Tibial nerve (tissue), 4 donors: ENCODE data around the gene TLE3. TPM values are rescaled to one million over a fixed set of nuclear protein-coding genes. Genes with fewer than 3 reads are reported as not detected.

Experiments used
- DNase-seq, 2 donors: peaks; one replicate each; pipeline ENCODE4 v3.0.0-alpha.2; 2019; ENCODE audit warnings: low spot score in 2 of 2
- H3K27ac ChIP-seq, 4 donors: fragments of 200-600 bp; sonication (generic) in 3 of 4; one replicate each; pipeline ENCODE4 v1.5.1; 2017 to 2019; ENCODE audit warnings: mild to moderate bottlenecking in 1 of 4
- H3K27me3 ChIP-seq, 2 donors: fragments of 200-600 bp; sonication (generic) in 1 of 2; one replicate each; pipeline versions ENCODE4 v1.5.1 to v1.6.0; 2017 to 2019
- H3K36me3 ChIP-seq, 3 donors: fragments of 200-600 bp; sonication (generic); one replicate each; pipeline ENCODE4 v1.5.1; 2018 to 2019
- H3K4me1 ChIP-seq, 4 donors: fragments of 200-600 bp; sonication (generic) in 3 of 4; one replicate each; pipeline ENCODE4 v1.5.1; 2017 to 2019
- H3K4me3 ChIP-seq, 4 donors: fragments of 200-600 bp; sonication (generic) in 3 of 4; one replicate each; pipeline ENCODE4 v1.5.1; 2017 to 2019; ENCODE audit warnings: mild to moderate bottlenecking in 1 of 4, moderate library complexity in 1 of 4
- H3K9me3 ChIP-seq, 4 donors: fragments of 200-600 bp; sonication (generic) in 3 of 4; one replicate each; pipeline ENCODE4 v1.5.1; 2017 to 2019
- CTCF ChIP-seq, 5 experiments: fragments of 200-600 bp in 3 of 5; fragments of 450-650 bp in 2 of 5; sonication (generic) in 3 of 5; IDR thresholded peaks; one replicate each; pipeline ENCODE4 v1.5.1; 2016 to 2019; ENCODE audit warnings: antibody characterized with exemption in 5 of 5, mild to moderate bottlenecking in 3 of 5, moderate library complexity in 2 of 5
- EP300 ChIP-seq, 2 donors: sonication (generic); formaldehyde crosslinking; IDR thresholded peaks; one replicate each; pipeline ENCODE4 v1.6.1; 2017; ENCODE audit warnings: antibody characterized with exemption in 2 of 2, mild to moderate bottlenecking in 1 of 2
- POLR2A ChIP-seq, 2 donors: fragments of 450-650 bp; IDR thresholded peaks; one replicate each; pipeline ENCODE4 v1.6.1; 2017; ENCODE audit warnings: antibody characterized with exemption in 2 of 2, mild to moderate bottlenecking in 2 of 2, moderate library complexity in 2 of 2
- WGBS, 2 donors: methylation state at CpG; one replicate each; pipeline ENCODE4 v1.1.5; 2018; 5-methylcytosine and 5-hydroxymethylcytosine counted together
- total RNA-seq, 4 donors: library from RNA; depleted of rRNA; stranded (reverse); fragments of >200 nt; gene quantifications; one replicate each; pipeline ENCODE4 v1.1.0, GENCODE V29; 2016

TLE3 gene
- total RNA-seq, 4 donors from 2014 or later, result 62.4 to 91.6 (median 76.9) TPM

GRCh38 chr15:70008697-70009290, 88.9 kb downstream of the TLE3 start:
- no peaks in the 10 kb centered on the region for H3K4me1 ChIP-seq
- no peak overlapping the region for H3K4me3 ChIP-seq
- no peak for TF ChIP-seq POLR2A (IDR thresholded peaks at IDR 0.05)
- no peak for TF ChIP-seq CTCF (IDR thresholded peaks at IDR 0.05)
- TF ChIP-seq EP300 (IDR thresholded peaks at IDR 0.05), result no peak

GRCh38 chr15:70006259-70007147, 91.2 kb downstream of the TLE3 start:
- Histone ChIP-seq H3K4me3 (no peak overlapping the region), H3K9me3 (peaks cover 0 to 14% (median 0%) of the 10 kb centered on the region in 4 donors), H3K27ac (no peak overlapping the region), H3K36me3 (no peaks in the 10 kb centered on the region), H3K27me3 (no peaks in the 10 kb centered on the region), H3K4me1 (no peaks in the 10 kb centered on the region)
- 80% methylated on average over 12 of the region's 12 CpGs for WGBS, 2 donors
- DNase-seq, result no peak
- TF ChIP-seq POLR2A (IDR thresholded peaks at IDR 0.05) (no peak), EP300 (IDR thresholded peaks at IDR 0.05) (no peak), CTCF (IDR thresholded peaks at IDR 0.05) (no peak)

More at GRCh38 chr15:70008697-70009290, 88.9 kb downstream of the TLE3 start:
- H3K9me3 ChIP-seq, result no peaks in the 10 kb centered on the region
- no peaks in the 10 kb centered on the region for H3K36me3 ChIP-seq
- no peak for DNase-seq
- no peaks in the 10 kb centered on the region for H3K27me3 ChIP-seq
- no peak overlapping the region for H3K27ac ChIP-seq
- 92 to 94% methylated on average over 3 of the region's 3 CpGs for WGBS, 2 donors

GRCh38 chr15:70004826-70005225, 92.9 kb downstream of the TLE3 start:
- Histone ChIP-seq H3K4me3 (no peak overlapping the region), H3K36me3 (no peaks in the 10 kb centered on the region), H3K9me3 (peaks cover 0 to 14% (median 0%) of the 10 kb centered on the region in 4 donors), H3K4me1 (no peaks in the 10 kb centered on the region), H3K27ac (no peak overlapping the region), H3K27me3 (no peaks in the 10 kb centered on the region)
- no peak for DNase-seq
- 97 to 100% methylated on average over 3 of the region's 3 CpGs for WGBS, 2 donors
- TF ChIP-seq CTCF (IDR thresholded peaks at IDR 0.05) (no peak), POLR2A (IDR thresholded peaks at IDR 0.05) (no peak), EP300 (IDR thresholded peaks at IDR 0.05) (no peak)

GRCh38 chr15:70002897-70003296, 94.8 kb downstream of the TLE3 start:
- WGBS, 2 donors, result 94 to 96% methylated on average over 2 of the region's 2 CpGs
- Histone ChIP-seq H3K9me3 (peaks cover 0 to 14% (median 0%) of the 10 kb centered on the region in 4 donors), H3K27me3 (no peaks in the 10 kb centered on the region), H3K36me3 (no peaks in the 10 kb centered on the region), H3K4me3 (no peak overlapping the region), H3K27ac (no peak overlapping the region), H3K4me1 (peaks cover 0 to under 1% (median 0%) of the 10 kb centered on the region in 4 donors)
- no peak for DNase-seq
- no peak for TF ChIP-seq CTCF (IDR thresholded peaks at IDR 0.05)
- TF ChIP-seq EP300 (IDR thresholded peaks at IDR 0.05), result no peak
- TF ChIP-seq POLR2A (IDR thresholded peaks at IDR 0.05), result no peak

GRCh38 chr15:70001859-70002258, 95.9 kb downstream of the TLE3 start:
- no peak for DNase-seq
- H3K4me1 ChIP-seq, result peaks cover 0 to 5% (median 0%) of the 10 kb centered on the region in 4 donors
- no peak overlapping the region for H3K27ac ChIP-seq
- H3K9me3 ChIP-seq, result peaks cover 0 to 14% (median 0%) of the 10 kb centered on the region in 4 donors
- no peaks in the 10 kb centered on the region for H3K27me3 ChIP-seq
- WGBS, 2 donors, result 80 to 87% methylated on average over 4 of the region's 4 CpGs
- H3K4me3 ChIP-seq, result no peak overlapping the region
- no peaks in the 10 kb centered on the region for H3K36me3 ChIP-seq
- TF ChIP-seq POLR2A (IDR thresholded peaks at IDR 0.05), result no peak
- no peak for TF ChIP-seq CTCF (IDR thresholded peaks at IDR 0.05)
- no peak for TF ChIP-seq EP300 (IDR thresholded peaks at IDR 0.05)
